ENCODE data around the gene LHFPL6.

Gene LHFPL6

DNA sequence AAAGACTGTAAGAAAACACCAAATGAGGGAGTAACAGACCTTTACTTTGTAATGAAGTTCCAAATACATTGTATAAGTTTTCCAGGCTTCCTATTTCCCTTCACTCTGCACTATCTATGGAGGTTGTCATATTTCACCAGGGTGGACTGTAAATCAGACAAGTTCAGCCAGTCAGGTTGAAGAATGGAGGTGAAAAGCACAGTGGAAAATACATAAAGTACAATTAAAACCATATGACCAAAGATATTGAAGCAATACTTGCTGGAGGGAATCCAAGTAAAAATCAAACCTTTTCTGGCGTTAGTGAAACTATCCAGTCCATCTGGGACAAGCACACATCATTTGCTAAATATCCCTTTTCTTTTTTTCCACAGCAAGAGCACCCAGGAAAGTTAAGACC lies 3.2 kb downstream of the LHFPL6 start:
- Histone ChIP-seq H3K4me1 (ENCODE audit: insufficient read depth, low read length, severe bottlenecking) (no peaks in the 10 kb centered on the region), H3F3A (ENCODE audit: insufficient read depth, low read length) (no peaks in the 10 kb centered on the region), H3K79me2 (ENCODE audit: insufficient read depth, low read length) (no peaks in the 10 kb centered on the region), H3K9ac (ENCODE audit: low read length) (no peak overlapping the region), H3K9me2 (ENCODE audit: low read depth, low read length) (no peaks in the 10 kb centered on the region), H2AFZ (ENCODE audit: low read length) (no peak overlapping the region), H3K36me3 (ENCODE audit: insufficient read depth, low read length) (no peaks in the 10 kb centered on the region), H4K20me1 (ENCODE audit: insufficient read depth, low read length) (no peaks in the 10 kb centered on the region), H3K4me2 (ENCODE audit: low read length) (no peak overlapping the region), H3K27me3 (ENCODE audit: insufficient read depth, low read length) (no peaks in the 10 kb centered on the region), H3K4me3 (ENCODE audit: low read depth, low read length, poor library complexity, severe bottlenecking) (no peak overlapping the region), H3K27ac (ENCODE audit: low read depth, low read length, poor library complexity, severe bottlenecking) (no peak overlapping the region), H3K9me3 (ENCODE audit: low read length) (no peaks in the 10 kb centered on the region)
- TF ChIP-seq EZH2 (IDR thresholded peaks at IDR 0.05; ENCODE audit: borderline replicate concordance, low read length) (no peak), CTCF (IDR thresholded peaks at IDR 0.05; ENCODE audit: low read length) (no peak)

DNA sequence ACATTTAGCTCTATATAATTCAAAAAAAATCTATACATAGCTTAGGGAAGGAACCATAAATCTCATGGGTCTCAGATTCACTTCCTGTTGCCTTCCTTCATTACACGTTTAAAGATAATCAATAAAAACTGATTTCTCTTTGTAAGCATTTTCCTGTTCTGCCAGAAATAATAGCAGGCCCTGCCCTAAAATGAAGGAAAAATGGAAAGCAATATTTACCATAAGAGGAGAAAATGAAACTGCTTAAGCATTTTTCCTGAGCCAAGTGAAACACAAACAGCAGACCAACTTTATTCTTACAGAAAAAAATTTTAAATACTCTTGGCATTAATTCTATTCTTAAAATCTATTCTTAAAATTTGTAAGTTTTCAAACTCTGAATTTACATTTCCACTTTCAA lies 4.0 kb downstream of the LHFPL6 start:
- no peaks in the 10 kb centered on the region for H3K36me3 ChIP-seq (ENCODE audit: insufficient read depth, low read length)
- TF ChIP-seq CTCF (IDR thresholded peaks at IDR 0.05; ENCODE audit: low read length) = no peak
- no peak for TF ChIP-seq EZH2 (IDR thresholded peaks at IDR 0.05; ENCODE audit: borderline replicate concordance, low read length)
- H3K9me3 ChIP-seq (ENCODE audit: low read length) = no peaks in the 10 kb centered on the region
- H2AFZ ChIP-seq (ENCODE audit: low read length) = no peak overlapping the region
- no peak overlapping the region for H3K9ac ChIP-seq (ENCODE audit: low read length)
- no peaks in the 10 kb centered on the region for H3K27me3 ChIP-seq (ENCODE audit: insufficient read depth, low read length)
- no peaks in the 10 kb centered on the region for H3F3A ChIP-seq (ENCODE audit: insufficient read depth, low read length)
- H3K4me2 ChIP-seq (ENCODE audit: low read length) = no peak overlapping the region
- no peaks in the 10 kb centered on the region for H3K9me2 ChIP-seq (ENCODE audit: low read depth, low read length)
- no peak overlapping the region for H3K27ac ChIP-seq (ENCODE audit: low read depth, low read length, poor library complexity, severe bottlenecking)
- no peaks in the 10 kb centered on the region for H4K20me1 ChIP-seq (ENCODE audit: insufficient read depth, low read length)
- no peak overlapping the region for H3K4me3 ChIP-seq (ENCODE audit: low read depth, low read length, poor library complexity, severe bottlenecking)
- H3K79me2 ChIP-seq (ENCODE audit: insufficient read depth, low read length) = no peaks in the 10 kb centered on the region
- no peaks in the 10 kb centered on the region for H3K4me1 ChIP-seq (ENCODE audit: insufficient read depth, low read length, severe bottlenecking)

DNA sequence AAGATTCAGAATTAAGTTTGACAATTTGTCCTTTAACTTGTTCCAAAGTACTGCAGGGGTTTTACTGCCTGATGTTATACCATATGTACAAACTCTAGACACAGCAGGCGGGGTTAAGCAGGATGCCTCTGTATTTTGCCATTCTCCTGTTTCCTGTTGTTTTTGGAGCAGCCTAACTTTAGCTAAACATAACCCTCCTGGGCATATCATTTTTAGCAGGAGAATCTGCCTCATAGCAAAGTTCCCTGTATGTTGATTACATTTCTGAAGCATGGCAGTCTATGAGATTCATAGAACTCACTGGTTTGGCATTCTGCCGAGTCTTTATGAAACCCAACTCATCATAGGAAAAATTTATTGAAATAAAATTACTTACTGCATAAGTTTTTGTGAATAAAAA lies 5.2 kb downstream of the LHFPL6 start:
- Histone ChIP-seq H3K4me2 (ENCODE audit: low read length) (no peak overlapping the region), H3K27ac (ENCODE audit: low read depth, low read length, poor library complexity, severe bottlenecking) (no peak overlapping the region), H3K9ac (ENCODE audit: low read length) (no peak overlapping the region)

More for the DNA sequence above, 5.2 kb downstream of the LHFPL6 start:
- no peak for TF ChIP-seq CTCF (IDR thresholded peaks at IDR 0.05; ENCODE audit: low read length)
- TF ChIP-seq EZH2 (IDR thresholded peaks at IDR 0.05; ENCODE audit: borderline replicate concordance, low read length) = no peak
- Histone ChIP-seq H4K20me1 (ENCODE audit: insufficient read depth, low read length) (no peaks in the 10 kb centered on the region), H3K36me3 (ENCODE audit: insufficient read depth, low read length) (no peaks in the 10 kb centered on the region), H3K9me3 (ENCODE audit: low read length) (no peaks in the 10 kb centered on the region), H3K79me2 (ENCODE audit: insufficient read depth, low read length) (no peaks in the 10 kb centered on the region), H3K27me3 (ENCODE audit: insufficient read depth, low read length) (no peaks in the 10 kb centered on the region), H3K9me2 (ENCODE audit: low read depth, low read length) (no peaks in the 10 kb centered on the region), H3K4me3 (ENCODE audit: low read depth, low read length, poor library complexity, severe bottlenecking) (no peak overlapping the region), H2AFZ (ENCODE audit: low read length) (no peak overlapping the region), H3K4me1 (ENCODE audit: insufficient read depth, low read length, severe bottlenecking) (no peaks in the 10 kb centered on the region), H3F3A (ENCODE audit: insufficient read depth, low read length) (no peaks in the 10 kb centered on the region)

All from OCI-LY1 (cell line).